SU-DHL-6 (cell line): ENCODE results near the gene SEMA4D.

Source experiments
- H2AFZ ChIP-seq: fragments of 200-600 bp; sonication (generic); 2 replicates; pipeline ENCODE4 v1.6.1; 2014; ENCODE audit warnings: low read depth, mild to moderate bottlenecking, moderate library complexity, mixed read lengths, antibody characterized with exemption, low read length; ENCODE audit not compliant: severe bottlenecking
- H3F3A ChIP-seq: fragments of 200-600 bp; shearing (Covaris generic); 2 replicates; pipeline ENCODE4 v1.6.0; 2016; ENCODE audit warnings: antibody characterized with exemption, mild to moderate bottlenecking; ENCODE audit not compliant: insufficient read depth
- H3K27ac ChIP-seq: fragments of 200-600 bp; sonication (generic); 2 replicates; pipeline ENCODE4 v1.5.1; 2016; ENCODE audit warnings: low read depth, mild to moderate bottlenecking, low read length, moderate library complexity, mixed read lengths
- H3K27me3 ChIP-seq: fragments of 200-600 bp; sonication (generic), shearing (Covaris generic); 2 replicates; pipeline ENCODE4 v1.6.0; 2014; ENCODE audit warnings: mild to moderate bottlenecking, low read length
- H3K36me3 ChIP-seq: fragments of 200-600 bp; sonication (generic); 2 replicates; pipeline ENCODE4 v1.6.1; 2014; ENCODE audit warnings: mild to moderate bottlenecking, low read length, mixed read lengths
- H3K4me2 ChIP-seq: fragments of 300-600, 200-600 bp; shearing (Covaris generic), sonication (generic); 2 replicates; pipeline ENCODE4 v1.6.0; 2014; ENCODE audit warnings: low read length, low read depth, mild to moderate bottlenecking; ENCODE audit not compliant: poor library complexity, severe bottlenecking
- H3K4me3 ChIP-seq: fragments of 200-600 bp; sonication (generic); 2 replicates; pipeline ENCODE4 v1.5.1; 2014; ENCODE audit warnings: antibody characterized with exemption, low read length, mild to moderate bottlenecking, mixed read lengths; ENCODE audit not compliant: insufficient read depth, poor library complexity, severe bottlenecking
- H3K79me2 ChIP-seq: fragments of 200-600 bp; sonication (generic); 2 replicates; pipeline ENCODE4 v1.6.1; 2014; ENCODE audit warnings: mild to moderate bottlenecking, low read length, moderate library complexity; ENCODE audit not compliant: insufficient read depth
- H3K9ac ChIP-seq: fragments of 200-600 bp; sonication (generic); 2 replicates; pipeline ENCODE4 v1.7.0; 2014; ENCODE audit warnings: mild to moderate bottlenecking, low read length
- H3K9me2 ChIP-seq: fragments of 200-600 bp; sonication (generic); replicated peaks from 2 replicates; pipeline ENCODE4 v1.6.1; 2014; ENCODE audit warnings: low read length; ENCODE audit not compliant: insufficient read depth
- H3K9me3 ChIP-seq: fragments of 200-600 bp; sonication (generic); 2 replicates; pipeline ENCODE4 v1.6.1; 2014; ENCODE audit warnings: low read length, mixed read lengths; ENCODE audit not compliant: insufficient read depth
- H4K20me1 ChIP-seq: fragments of 200-600 bp; sonication (generic); 2 replicates; pipeline ENCODE4 v1.6.1; 2014; ENCODE audit warnings: low read depth, mild to moderate bottlenecking, antibody characterized with exemption, low read length, moderate library complexity, mixed read lengths
- CTCF ChIP-seq: fragments of 200-600 bp; sonication (generic); IDR thresholded peaks from one replicate; pipeline ENCODE4 v1.5.1; 2017; ENCODE audit warnings: antibody characterized with exemption, mild to moderate bottlenecking, low read length, moderate library complexity; ENCODE audit not compliant: insufficient read depth, poor library complexity, severe bottlenecking
- EZH2phosphoT487 ChIP-seq: fragments of 200-600 bp; sonication (generic), shearing (Covaris generic); conservative IDR thresholded peaks from 2 replicates; pipeline ENCODE4 v1.6.1; 2018; ENCODE audit warnings: mild to moderate bottlenecking, antibody characterized with exemption, low read length, moderate library complexity, mixed read lengths

The SEMA4D gene

GRCh38 chr9:89497978-89498851 lies at the start of gene SEMA4D:
TSS of gene SEMA4D (minus strand) at chr9:89498113. CDS start at chr9:89405456, 92,657 bp downstream.
- H4K20me1 ChIP-seq, result no peaks in the 10 kb centered on the region
- no peaks in the 10 kb centered on the region for H3K36me3 ChIP-seq
- no peak within 1 kb of the TSS for H2AFZ ChIP-seq
- peak within 1 kb of the TSS; percentile 58 for H3K9ac ChIP-seq
- peak within 1 kb of the TSS; percentile 51 for H3K27ac ChIP-seq
- no peaks in the 10 kb centered on the region for H3K9me2 ChIP-seq
- H3K4me2 ChIP-seq, result peak within 1 kb of the TSS; percentile 70
- peaks cover 8% of the 10 kb centered on the region for H3F3A ChIP-seq
- H3K9me3 ChIP-seq, result no peaks in the 10 kb centered on the region
- TF ChIP-seq EZH2phosphoT487, result no peak
- H3K27me3 ChIP-seq, result no peaks in the 10 kb centered on the region
- H3K79me2 ChIP-seq, result no peaks in the 10 kb centered on the region
- H3K4me3 ChIP-seq, result peak within 1 kb of the TSS; percentile 60

- H3K4me3 ChIP-seq, result no peak overlapping the region
- peaks cover 4% of the 10 kb centered on the region; the same call in 1 of the 2 replicates for H3F3A ChIP-seq
- H3K27ac ChIP-seq, result no peak overlapping the region
- H4K20me1 ChIP-seq, result no peaks in the 10 kb centered on the region
- H2AFZ ChIP-seq, result no peak overlapping the region
- no peaks in the 10 kb centered on the region for H3K9me3 ChIP-seq
- H3K4me2 ChIP-seq, result no peak overlapping the region
- H3K79me2 ChIP-seq, result no peaks in the 10 kb centered on the region
- H3K36me3 ChIP-seq, result no peaks in the 10 kb centered on the region
- no peak overlapping the region for H3K9ac ChIP-seq
- H3K9me2 ChIP-seq, result no peaks in the 10 kb centered on the region
- 0 out of 2 replicates have a peak, but pooled peaks cover 2% of the 10 kb centered on the region for H3K27me3 ChIP-seq
- TF ChIP-seq CTCF, result no peak
- TF ChIP-seq EZH2phosphoT487, result no peak
Observed at GRCh38 chr9:89547000-89547399, 49.1 kb upstream of the SEMA4D start.

- Histone ChIP-seq H3K9ac (no peak overlapping the region), H3K4me3 (no peak overlapping the region), H3K9me2 (no peaks in the 10 kb centered on the region), H3K79me2 (no peaks in the 10 kb centered on the region), H2AFZ (no peak overlapping the region), H3K9me3 (no peaks in the 10 kb centered on the region), H3K27me3 (0 out of 2 replicates have a peak, but pooled peaks cover 2% of the 10 kb centered on the region), H3K27ac (no peak overlapping the region), H3K4me2 (no peak overlapping the region), H3F3A (peaks cover 4% of the 10 kb centered on the region; the same call in 1 of the 2 replicates), H4K20me1 (no peaks in the 10 kb centered on the region), H3K36me3 (no peaks in the 10 kb centered on the region)
- TF ChIP-seq EZH2phosphoT487, result no peak
- no peak for TF ChIP-seq CTCF
Observed at GRCh38 chr9:89544279-89544661, 46.4 kb upstream of the SEMA4D start.
